ENCODE results near the gene DYDC2.

GRCh38 chr10:80414142-80414895, 57.7 kb downstream of the DYDC2 start:
- TF ChIP-seq POLR2AphosphoS5 (IDR thresholded peaks at IDR 0.05; ENCODE audit: low read depth, low read length) = no peak
- no peak for TF ChIP-seq POLR2A (IDR thresholded peaks at IDR 0.05; ENCODE audit: low read depth, low read length)
- no peak for TF ChIP-seq TAF1 (IDR thresholded peaks at IDR 0.05; ENCODE audit: low read depth, low read length)
